Neural progenitor cell (in vitro differentiated cells): ENCODE measurements around the gene DDX17. TPM values are rescaled to one million over a fixed set of nuclear protein-coding genes. Genes with fewer than 3 reads are reported as not detected.

Experiments used
- DNase-seq: peaks from one replicate; pipeline ENCODE4 v3.0.0-alpha.2; 2016; ENCODE audit warnings: low spot score
- H2AFZ ChIP-seq: fragments of 200-600 bp; sonication (generic); replicated peaks from 2 replicates; pipeline ENCODE4 v1.6.1; 2016; ENCODE audit warnings: antibody characterized with exemption
- H3F3A ChIP-seq: fragments of 200-600 bp; sonication (generic); 2 replicates; pipeline ENCODE4 v1.6.1; 2016; ENCODE audit warnings: antibody characterized with exemption, low read depth
- H3K27ac ChIP-seq: fragments of 200-600 bp; sonication (generic); 2 replicates; pipeline ENCODE4 v1.5.1; 2016; ENCODE audit warnings: mild to moderate bottlenecking
- H3K27me3 ChIP-seq: fragments of 200-600 bp; sonication (generic); 2 replicates; pipeline ENCODE4 v1.6.1; 2016; ENCODE audit warnings: mild to moderate bottlenecking, moderate library complexity
- H3K36me3 ChIP-seq: fragments of 200-600 bp; sonication (generic); 2 replicates; pipeline ENCODE4 v1.5.1; 2016
- H3K4me1 ChIP-seq: fragments of 200-600 bp; sonication (generic); 2 replicates; pipeline ENCODE4 v1.6.1; 2016; ENCODE audit warnings: mixed run types
- H3K4me2 ChIP-seq: fragments of 200-600 bp; sonication (generic); 2 replicates; pipeline ENCODE4 v1.6.1; 2016
- H3K4me3 ChIP-seq: fragments of 200-600 bp; sonication (generic); 2 replicates; pipeline ENCODE4 v1.5.1; 2016
- H3K79me2 ChIP-seq: fragments of 200-600 bp; sonication (generic); 2 replicates; pipeline ENCODE4 v1.6.1; 2016; ENCODE audit warnings: low read depth
- H3K9ac ChIP-seq: fragments of 200-600 bp; sonication (generic); 2 replicates; pipeline ENCODE4 v1.6.1; 2016
- H3K9me3 ChIP-seq: fragments of 200-600 bp; sonication (generic); 2 replicates; pipeline ENCODE4 v1.5.1; 2016; ENCODE audit warnings: low read depth
- H4K20me1 ChIP-seq: fragments of 200-600 bp; sonication (generic); 2 replicates; pipeline ENCODE4 v1.6.1; 2016; ENCODE audit warnings: low read depth
- H3K27ac Mint-ChIP-seq: 3 replicates; pipeline ENCODE4 v1.8.0; 2021; ENCODE audit warnings: mixed read lengths
- H3K27me3 Mint-ChIP-seq: 2 replicates; pipeline ENCODE4 v1.8.0; 2022; ENCODE audit warnings: low read depth, mild to moderate bottlenecking, inconsistent platforms, moderate library complexity, mixed read lengths; ENCODE audit not compliant: insufficient read depth
- H3K36me3 Mint-ChIP-seq: 3 replicates; pipeline ENCODE4 v1.8.0; 2021; ENCODE audit warnings: mixed read lengths
- H3K4me1 Mint-ChIP-seq: 3 replicates; pipeline ENCODE4 v1.8.0; 2021; ENCODE audit warnings: mixed read lengths
- H3K4me3 Mint-ChIP-seq: 3 replicates; pipeline ENCODE4 v1.8.0; 2021; ENCODE audit warnings: mild to moderate bottlenecking, moderate library complexity, mixed read lengths
- H3K9me3 Mint-ChIP-seq: 3 replicates; pipeline ENCODE4 v1.8.0; 2020; ENCODE audit warnings: mixed read lengths
- EZH2 ChIP-seq: fragments of 200-600 bp; sonication (generic); IDR thresholded peaks from 2 replicates; pipeline ENCODE4 v1.6.1; 2017; ENCODE audit warnings: antibody characterized with exemption, mild to moderate bottlenecking, moderate library complexity
- EZH2phosphoT487 ChIP-seq: fragments of 200-600 bp; sonication (generic); IDR thresholded peaks from 2 replicates; pipeline ENCODE4 v1.6.1; 2017; ENCODE audit warnings: antibody characterized with exemption
- total RNA-seq: library from RNA; depleted of rRNA; stranded (reverse); fragments of >200 nt; gene quantifications from 2 replicates; pipeline ENCODE4 v1.2.3, GENCODE V29; 2015; ENCODE audit warnings: low replicate concordance
- TF ChIP-seq, protein P1 (sequence below): fragments of 200-600 bp; sonication (generic); IDR thresholded peaks from 2 replicates; pipeline ENCODE4 v1.5.1; 2017; ENCODE audit warnings: antibody characterized with exemption, mild to moderate bottlenecking

DDX17 gene
- total RNA-seq, 1 donor from 2014 or later, result 621 TPM

DNA sequence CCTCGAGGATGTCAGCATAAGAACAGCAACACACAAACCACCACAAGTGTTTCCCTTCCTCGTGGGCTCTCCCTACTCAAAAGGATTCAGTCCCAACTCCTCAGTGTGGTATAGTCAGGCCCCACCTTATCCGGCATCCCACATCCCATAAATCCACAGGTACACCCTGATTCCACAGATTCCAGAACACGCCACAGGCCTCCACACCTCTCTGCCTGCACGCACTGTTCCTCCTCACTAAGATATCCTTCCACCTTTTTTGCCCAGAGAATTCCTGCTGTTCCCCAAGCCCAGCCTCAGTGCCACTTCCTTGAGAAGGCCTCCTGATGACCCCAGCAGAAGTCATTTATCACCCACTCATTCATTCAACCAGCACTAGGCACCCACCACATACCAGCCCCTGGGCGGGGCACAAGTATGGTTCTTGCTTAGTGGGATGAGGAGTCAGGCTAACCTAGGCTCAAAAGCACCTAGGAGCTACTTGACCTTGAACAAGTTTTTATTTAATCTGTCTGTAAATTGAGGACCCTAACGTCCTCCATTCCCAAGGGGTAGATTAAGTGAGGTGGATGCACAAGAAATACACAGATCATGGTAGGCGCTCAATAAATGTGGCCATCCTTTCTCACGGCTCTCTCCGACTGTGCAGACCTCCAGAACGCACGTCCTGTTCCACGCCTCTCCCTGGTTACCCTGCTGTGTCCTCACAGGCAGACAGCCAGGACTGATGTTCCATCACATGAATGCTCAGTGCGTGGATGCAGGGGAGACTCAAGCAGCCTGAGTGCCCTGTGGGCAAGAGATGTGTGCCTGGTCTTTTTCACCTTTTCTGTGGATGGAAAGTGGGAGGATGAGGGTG lies 49.0 kb downstream of the DDX17 start:
- Histone ChIP-seq H3F3A (peaks cover 34% of the 10 kb centered on the region), H3K27me3 (peaks cover 97% of the 10 kb centered on the region), H3K9me3 (no peaks in the 10 kb centered on the region), H3K4me2 (no peak overlapping the region), H3K4me1 (peaks cover 18% of the 10 kb centered on the region), H3K4me3 (no peak overlapping the region), H2AFZ (no peak overlapping the region), H3K79me2 (no peaks in the 10 kb centered on the region), H3K36me3 (no peaks in the 10 kb centered on the region), H3K9ac (no peak overlapping the region), H4K20me1 (peaks cover 17% of the 10 kb centered on the region), H3K27ac (no peak overlapping the region)
- H3K4me1 Mint-ChIP-seq, result peaks cover 58% of the 10 kb centered on the region
- TF ChIP-seq, protein P1, sequence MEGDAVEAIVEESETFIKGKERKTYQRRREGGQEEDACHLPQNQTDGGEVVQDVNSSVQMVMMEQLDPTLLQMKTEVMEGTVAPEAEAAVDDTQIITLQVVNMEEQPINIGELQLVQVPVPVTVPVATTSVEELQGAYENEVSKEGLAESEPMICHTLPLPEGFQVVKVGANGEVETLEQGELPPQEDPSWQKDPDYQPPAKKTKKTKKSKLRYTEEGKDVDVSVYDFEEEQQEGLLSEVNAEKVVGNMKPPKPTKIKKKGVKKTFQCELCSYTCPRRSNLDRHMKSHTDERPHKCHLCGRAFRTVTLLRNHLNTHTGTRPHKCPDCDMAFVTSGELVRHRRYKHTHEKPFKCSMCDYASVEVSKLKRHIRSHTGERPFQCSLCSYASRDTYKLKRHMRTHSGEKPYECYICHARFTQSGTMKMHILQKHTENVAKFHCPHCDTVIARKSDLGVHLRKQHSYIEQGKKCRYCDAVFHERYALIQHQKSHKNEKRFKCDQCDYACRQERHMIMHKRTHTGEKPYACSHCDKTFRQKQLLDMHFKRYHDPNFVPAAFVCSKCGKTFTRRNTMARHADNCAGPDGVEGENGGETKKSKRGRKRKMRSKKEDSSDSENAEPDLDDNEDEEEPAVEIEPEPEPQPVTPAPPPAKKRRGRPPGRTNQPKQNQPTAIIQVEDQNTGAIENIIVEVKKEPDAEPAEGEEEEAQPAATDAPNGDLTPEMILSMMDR, result no peak
- peak overlapping the region; percentile 86 for H3K4me3 Mint-ChIP-seq
- no peaks in the 10 kb centered on the region for H3K36me3 Mint-ChIP-seq
- no peak for DNase-seq
- H3K27me3 Mint-ChIP-seq, result peaks cover 35% of the 10 kb centered on the region
- peak overlapping the region; percentile 50 for H3K27ac Mint-ChIP-seq
- no peaks in the 10 kb centered on the region for H3K9me3 Mint-ChIP-seq

DNA sequence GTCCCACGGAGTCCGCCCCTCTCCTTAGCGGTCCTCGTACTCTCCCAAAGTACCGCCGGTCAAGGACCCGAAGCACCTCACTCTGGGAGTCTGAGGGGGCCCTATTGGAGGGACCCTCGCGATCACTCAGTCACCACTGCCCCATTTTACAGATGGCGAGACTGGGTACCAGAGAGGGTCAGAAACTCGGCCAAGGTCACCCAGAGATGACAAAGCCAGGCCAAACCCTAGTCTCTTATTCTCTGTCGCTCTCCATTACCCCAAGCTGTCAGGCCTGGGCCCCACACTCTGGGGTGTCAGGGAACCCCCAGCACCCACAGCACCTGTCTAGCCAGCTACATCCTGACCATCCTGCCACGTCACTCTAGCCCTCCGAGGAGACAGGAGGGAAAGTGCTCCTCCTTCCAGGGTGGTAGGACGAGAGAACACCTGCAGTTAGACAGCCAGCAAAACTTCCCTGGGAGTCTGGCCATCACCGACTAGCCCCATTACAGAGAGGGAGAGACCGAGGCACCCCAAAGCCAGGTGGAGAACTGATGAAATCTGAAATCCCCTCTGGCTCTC lies 49.8 kb downstream of the DDX17 start:
- H3K4me3 ChIP-seq, result peak overlapping the region; percentile 92
- peaks cover 35% of the 10 kb centered on the region for H3K27me3 Mint-ChIP-seq
- peaks cover 29% of the 10 kb centered on the region for H3F3A ChIP-seq
- H3K4me3 Mint-ChIP-seq, result peak overlapping the region; percentile 86
- H3K4me2 ChIP-seq, result peak overlapping the region; percentile 88
- TF ChIP-seq, protein P1, result no peak
- TF ChIP-seq EZH2 (no peak), EZH2phosphoT487 (no peak)
- peaks cover 58% of the 10 kb centered on the region for H3K4me1 Mint-ChIP-seq
- no peaks in the 10 kb centered on the region for H3K79me2 ChIP-seq
- no peaks in the 10 kb centered on the region for H3K9me3 Mint-ChIP-seq
- DNase-seq, result no peak
- no peaks in the 10 kb centered on the region for H3K36me3 Mint-ChIP-seq
- peaks cover 25% of the 10 kb centered on the region for H3K4me1 ChIP-seq
- H3K27ac ChIP-seq, result no peak overlapping the region
- no peaks in the 10 kb centered on the region for H3K9me3 ChIP-seq
- H3K9ac ChIP-seq, result no peak overlapping the region
- H3K36me3 ChIP-seq, result no peaks in the 10 kb centered on the region
- H3K27ac Mint-ChIP-seq, result no peak overlapping the region
- no peak overlapping the region for H2AFZ ChIP-seq
- H4K20me1 ChIP-seq, result peaks cover 17% of the 10 kb centered on the region
- H3K27me3 ChIP-seq, result peaks cover 99% of the 10 kb centered on the region

DNA sequence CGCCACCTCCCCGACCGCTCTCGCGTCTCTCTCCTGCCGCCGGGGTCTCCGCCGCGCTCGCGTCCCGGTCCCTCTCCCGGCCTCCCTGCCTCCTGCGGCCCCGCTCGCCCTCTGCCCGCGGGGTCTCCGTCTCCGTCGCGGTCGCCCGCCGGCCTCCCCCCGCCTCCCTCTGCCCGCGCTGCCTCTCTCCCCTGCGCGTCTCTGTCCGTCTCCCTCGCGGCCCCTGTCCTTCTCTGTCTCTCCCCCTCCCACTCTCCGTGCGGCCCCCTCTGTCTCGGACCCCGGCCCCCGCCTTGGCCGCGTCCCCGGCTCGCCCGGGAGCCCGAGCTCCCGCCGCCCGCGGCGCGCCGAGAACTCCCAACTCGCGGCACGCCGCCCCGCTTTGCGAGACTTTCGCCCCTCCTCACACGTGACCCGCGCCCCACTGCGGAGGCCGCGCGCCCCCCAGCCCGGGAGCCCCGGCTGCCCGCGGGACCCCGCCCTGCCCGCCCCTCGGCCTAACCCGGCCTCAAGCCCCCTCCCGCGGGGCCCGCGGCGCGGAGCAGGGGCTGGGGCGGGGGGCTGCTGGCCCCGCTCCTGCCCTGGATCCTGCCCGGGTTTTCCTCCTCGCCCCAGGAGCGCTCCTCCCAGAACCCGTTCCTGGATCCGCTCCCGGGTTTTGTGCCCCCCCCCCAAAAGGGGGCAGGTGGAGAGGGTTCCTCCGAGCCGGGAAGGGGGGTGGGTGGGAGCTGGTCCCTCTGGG lies 50.4 kb downstream of the DDX17 start:
- peak; percentile 50 for TF ChIP-seq EZH2
- TF ChIP-seq, protein P1, result no peak
- peak; percentile 30 for TF ChIP-seq EZH2phosphoT487
- Histone ChIP-seq H3K36me3 (no peaks in the 10 kb centered on the region), H3K4me3 (peak overlapping the region; percentile 92), H3K9me3 (no peaks in the 10 kb centered on the region), H4K20me1 (peaks cover 17% of the 10 kb centered on the region), H3K4me2 (peak overlapping the region; percentile 88), H3F3A (peaks cover 23% of the 10 kb centered on the region), H3K27ac (no peak overlapping the region), H2AFZ (peak overlapping the region; percentile 99), H3K4me1 (peaks cover 27% of the 10 kb centered on the region), H3K9ac (no peak overlapping the region), H3K27me3 (peaks cover 93% of the 10 kb centered on the region), H3K79me2 (no peaks in the 10 kb centered on the region)
- H3K36me3 Mint-ChIP-seq, result no peaks in the 10 kb centered on the region
- peak; percentile 82 for DNase-seq
- no peak overlapping the region for H3K27ac Mint-ChIP-seq
- peaks cover 30% of the 10 kb centered on the region for H3K27me3 Mint-ChIP-seq
- H3K9me3 Mint-ChIP-seq, result no peaks in the 10 kb centered on the region
- peak overlapping the region; percentile 86 for H3K4me3 Mint-ChIP-seq
- peaks cover 58% of the 10 kb centered on the region for H3K4me1 Mint-ChIP-seq
